Loucy (cell line): ENCODE measurements around the gene LATS1.
"Not testable (repeated sequence)": the region's sequence is repeated elsewhere in the genome, so short reads cannot be mapped to it uniquely, and the experiment has no call there.

Source experiments
- H2AFZ ChIP-seq: fragments of 200-600 bp; sonication (generic); 2 replicates; pipeline ENCODE4 v1.6.0; 2016; ENCODE audit warnings: antibody characterized with exemption, mild to moderate bottlenecking, low read length, moderate library complexity
- H3F3A ChIP-seq: fragments of 200-600 bp; 2 replicates; pipeline ENCODE4 v1.6.0; 2016; ENCODE audit warnings: antibody characterized with exemption, low read depth, mild to moderate bottlenecking
- H3K27me3 ChIP-seq: fragments of 200-600 bp; sonication (generic); 2 replicates; pipeline ENCODE4 v1.6.1; 2014; ENCODE audit warnings: low read length, mild to moderate bottlenecking; ENCODE audit not compliant: insufficient read depth, poor library complexity, severe bottlenecking
- H3K36me3 ChIP-seq: fragments of 200-600 bp; sonication (generic); 2 replicates; pipeline ENCODE4 v1.6.1; 2016; ENCODE audit warnings: low read length; ENCODE audit not compliant: insufficient read depth
- H3K4me1 ChIP-seq: fragments of 200-600 bp; sonication (generic); 2 replicates; pipeline ENCODE4 v1.5.1; 2014; ENCODE audit warnings: low read length, mild to moderate bottlenecking; ENCODE audit not compliant: insufficient read depth, poor library complexity, severe bottlenecking
- H3K4me2 ChIP-seq: fragments of 200-600 bp; sonication (generic); 2 replicates; pipeline ENCODE4 v1.6.0; 2014; ENCODE audit warnings: antibody characterized with exemption, low read length, low read depth, mild to moderate bottlenecking; ENCODE audit not compliant: poor library complexity, severe bottlenecking
- H3K4me3 ChIP-seq: fragments of 200-600 bp; sonication (generic); 2 replicates; pipeline ENCODE4 v1.5.1; 2014; ENCODE audit warnings: low read length, mild to moderate bottlenecking, mixed read lengths; ENCODE audit not compliant: poor library complexity, severe bottlenecking
- H3K79me2 ChIP-seq: fragments of 200-600 bp; sonication (generic); 2 replicates; pipeline ENCODE4 v1.6.1; 2014; ENCODE audit warnings: low read length; ENCODE audit not compliant: insufficient read depth
- H3K9ac ChIP-seq: fragments of 200-600 bp; sonication (generic); 2 replicates; pipeline ENCODE4 v1.6.0; 2014; ENCODE audit warnings: mild to moderate bottlenecking, low read depth, low read length, moderate library complexity; ENCODE audit not compliant: poor library complexity, severe bottlenecking
- H3K9me2 ChIP-seq: fragments of 200-600 bp; sonication (generic); replicated peaks from 2 replicates; pipeline ENCODE4 v1.6.1; 2016; ENCODE audit warnings: low read depth, low read length, mixed read lengths
- H3K9me3 ChIP-seq: fragments of 200-600 bp; sonication (generic); 2 replicates; pipeline ENCODE4 v1.6.1; 2014; ENCODE audit warnings: mild to moderate bottlenecking, antibody characterized with exemption, low read length, low read depth; ENCODE audit not compliant: insufficient read depth
- H4K20me1 ChIP-seq: fragments of 200-600 bp; sonication (generic); 2 replicates; pipeline ENCODE4 v1.6.0; 2014; ENCODE audit warnings: antibody characterized with exemption, low read length, mild to moderate bottlenecking; ENCODE audit not compliant: insufficient read depth, poor library complexity, severe bottlenecking
- CTCF ChIP-seq: fragments of 200-600 bp; sonication (generic); conservative IDR thresholded peaks from 2 replicates; pipeline ENCODE4 v1.5.1; 2014; ENCODE audit warnings: mild to moderate bottlenecking, antibody characterized with exemption, low read length
- EZH2phosphoT487 ChIP-seq: fragments of 200-600 bp; IDR thresholded peaks from 2 replicates; pipeline ENCODE4 v1.6.1; 2018; ENCODE audit warnings: antibody characterized with exemption, mild to moderate bottlenecking, moderate library complexity, borderline replicate concordance

The LATS1 gene

DNA sequence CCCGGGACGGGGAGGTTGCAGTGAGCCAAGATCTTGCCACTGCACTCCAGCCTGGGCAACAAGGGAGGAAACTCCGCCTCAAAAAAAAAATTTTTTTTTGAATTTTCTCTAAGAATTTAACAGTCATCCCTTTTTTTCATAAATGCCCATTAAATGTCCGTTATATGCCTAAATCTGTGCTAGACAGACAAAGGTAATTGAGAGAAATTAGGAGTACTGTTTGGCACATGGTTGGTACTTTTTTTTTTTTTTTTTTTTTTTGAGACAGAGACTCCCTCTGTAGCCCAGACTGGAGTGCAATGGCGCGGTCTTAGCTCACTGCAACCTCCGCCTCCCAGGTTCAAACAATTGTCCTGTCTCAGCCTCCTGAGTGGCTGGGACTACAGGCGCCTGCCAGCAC, 33.3 kb upstream of the LATS1 start:
- Histone ChIP-seq H3K36me3 (no peaks in the 10 kb centered on the region), H3K4me1 (peaks cover 33% of the 10 kb centered on the region), H3K4me3 (peak overlapping the region; percentile 99), H2AFZ (no peak overlapping the region), H3K4me2 (peak overlapping the region; percentile 95), H3K27me3 (no peaks in the 10 kb centered on the region), H3K79me2 (peaks cover 66% of the 10 kb centered on the region), H3K9me2 (no peaks in the 10 kb centered on the region), H3K9me3 (no peaks in the 10 kb centered on the region), H3K9ac (peak overlapping the region; percentile 96), H3F3A (peaks cover 4% of the 10 kb centered on the region; the same call in 1 of the 2 replicates), H4K20me1 (peaks cover 64% of the 10 kb centered on the region)
- TF ChIP-seq CTCF (no peak), EZH2phosphoT487 (no peak)

DNA sequence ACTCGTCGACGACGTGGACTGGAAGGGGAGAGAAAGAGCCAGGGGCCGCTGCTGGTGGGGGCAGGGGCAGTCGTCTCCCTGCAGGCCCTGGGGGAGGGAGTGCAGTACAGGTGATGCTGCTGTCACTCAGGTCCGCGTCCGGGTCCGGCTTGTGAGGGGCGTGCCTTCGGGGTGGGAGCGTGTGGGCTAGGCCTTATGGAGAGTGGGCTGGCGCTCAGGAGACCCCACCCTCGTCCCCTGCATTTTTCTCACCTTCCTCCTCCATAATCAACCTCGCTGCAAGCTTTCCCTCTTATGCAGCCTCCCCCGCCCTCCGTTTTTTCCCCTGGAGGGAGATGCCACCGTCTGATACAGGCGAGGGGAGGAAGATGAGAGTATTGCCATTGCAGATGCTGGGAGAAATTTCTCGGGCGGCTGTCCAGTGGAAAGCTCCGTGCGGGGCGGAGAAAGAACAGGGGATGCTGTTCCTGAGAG, 32.3 kb upstream of the LATS1 start:
- Histone ChIP-seq H3K9ac (peak overlapping the region; percentile 96), H3K4me2 (peak overlapping the region; percentile 95), H4K20me1 (peaks cover 64% of the 10 kb centered on the region), H3K4me1 (peaks cover 39% of the 10 kb centered on the region), H3K4me3 (peak overlapping the region; percentile 99), H3K9me2 (no peaks in the 10 kb centered on the region), H2AFZ (peak overlapping the region; percentile 96), H3K27me3 (no peaks in the 10 kb centered on the region), H3K79me2 (peaks cover 66% of the 10 kb centered on the region), H3F3A (peaks cover 4% of the 10 kb centered on the region; the same call in 1 of the 2 replicates), H3K9me3 (no peaks in the 10 kb centered on the region), H3K36me3 (no peaks in the 10 kb centered on the region)
- TF ChIP-seq CTCF (no peak), EZH2phosphoT487 (no peak)

DNA sequence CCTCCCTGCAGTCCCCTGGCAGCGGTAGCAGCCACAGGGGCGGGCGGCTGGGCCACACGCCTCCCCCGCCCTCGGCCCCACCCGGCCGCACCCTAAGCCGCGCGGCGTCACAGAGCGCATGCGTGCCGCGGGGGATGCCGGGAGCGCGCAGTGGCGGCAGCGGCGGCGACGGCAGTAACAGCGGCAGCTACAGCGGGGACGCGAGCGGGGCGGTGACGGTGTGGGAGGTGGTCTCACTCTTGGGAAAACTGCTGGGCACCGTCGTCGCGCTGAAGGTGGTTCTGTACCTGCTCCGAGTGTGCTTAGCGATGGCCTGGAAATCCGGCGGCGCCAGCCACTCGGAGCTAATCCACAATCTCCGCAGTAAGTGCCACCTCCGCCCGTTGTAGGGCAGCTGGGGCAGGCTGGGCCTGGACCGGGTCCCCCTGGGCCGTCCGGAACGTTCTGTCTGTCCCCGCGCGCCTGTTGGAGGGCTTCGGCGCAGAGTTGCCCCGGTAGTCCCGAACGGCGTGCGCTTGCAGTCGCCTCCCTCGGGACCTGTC, 31.8 kb upstream of the LATS1 start, which contains the start of gene PCMT1:
PCMT1 (plus strand) TSS at position 148 of the 542 bp plus-strand sequence; CDS start at position 309, 161 bp downstream.
- H3K4me2 ChIP-seq, result peak within 1 kb of the TSS; percentile 95
- no peaks in the 10 kb centered on the region for H3K9me2 ChIP-seq
- H3K36me3 ChIP-seq, result no peaks in the 10 kb centered on the region
- peaks cover 59% of the 10 kb centered on the region for H4K20me1 ChIP-seq
- peak within 1 kb of the TSS; percentile 99 for H3K4me3 ChIP-seq
- peak within 1 kb of the TSS; percentile 96 for H2AFZ ChIP-seq
- H3K79me2 ChIP-seq, result peaks cover 66% of the 10 kb centered on the region
- H3K4me1 ChIP-seq, result peaks cover 38% of the 10 kb centered on the region
- no peak for TF ChIP-seq EZH2phosphoT487
- TF ChIP-seq CTCF, result no peak
- no peaks in the 10 kb centered on the region for H3K9me3 ChIP-seq
- H3K27me3 ChIP-seq, result no peaks in the 10 kb centered on the region
- H3F3A ChIP-seq, result peaks cover 4% of the 10 kb centered on the region; the same call in 1 of the 2 replicates
- peak within 1 kb of the TSS; percentile 96 for H3K9ac ChIP-seq

DNA sequence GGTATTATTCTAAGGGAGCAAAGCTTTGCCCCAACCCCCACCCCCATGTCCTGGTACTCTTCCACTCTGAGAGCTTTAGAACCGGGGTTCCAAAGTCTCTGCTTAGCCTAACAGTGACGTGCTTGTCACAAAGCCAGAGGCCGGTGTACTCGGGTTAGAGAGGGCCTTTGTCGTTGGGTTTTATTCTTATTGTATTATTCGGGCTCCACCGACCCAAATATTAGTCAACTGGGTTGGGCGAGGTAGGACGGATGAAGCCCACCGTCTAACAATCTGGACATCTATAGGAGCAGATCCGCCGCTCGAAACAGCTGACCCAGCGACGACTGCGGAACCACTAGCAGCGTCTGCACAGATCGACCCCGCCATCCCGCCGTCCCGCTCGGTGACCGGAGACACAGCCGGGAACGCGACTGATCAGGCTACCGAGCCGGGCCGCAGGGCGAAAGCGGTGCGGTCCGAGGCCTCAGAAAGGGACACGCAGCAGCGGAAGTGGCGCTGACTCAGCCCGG, 31.2 kb upstream of the LATS1 start:
- Histone ChIP-seq H3K4me2 (peak overlapping the region; percentile 76), H3K4me3 (peak overlapping the region; percentile 99), H4K20me1 (peaks cover 54% of the 10 kb centered on the region), H3K79me2 (peaks cover 66% of the 10 kb centered on the region), H3K4me1 (peaks cover 33% of the 10 kb centered on the region), H2AFZ (peak overlapping the region; percentile 77; the same call in 1 of the 2 replicates), H3K9ac (peak overlapping the region; percentile 96)
- not testable (repeated sequence) for H3K27me3 ChIP-seq, H3K36me3 ChIP-seq, H3K9me2 ChIP-seq, H3F3A ChIP-seq, H3K9me3 ChIP-seq
